HepG2 (cell line): ENCODE results near the gene EML2. TPM values are rescaled to one million over a fixed set of nuclear protein-coding genes. Genes with fewer than 3 reads are reported as not detected.
A peak's percentile ranks its signal among the peaks of the same experiment; 100 is the strongest.

Experiments used
- CREM ChIP-seq, 2 experiments: sonication (generic) in 1 of 2; formaldehyde crosslinking in 1 of 2; IDR thresholded peaks; 2 replicates each; pipeline versions ENCODE4 v1.4.0 to v1.6.1; 2016 to 2020; ENCODE audit warnings: antibody characterized with exemption in 1 of 2, mild to moderate bottlenecking in 1 of 2, missing genetic modification reagents in 1 of 2
- EZH2 ChIP-seq: conservative IDR thresholded peaks from 2 replicates; pipeline ENCODE4 v1.6.1; 2012; ENCODE audit warnings: mild to moderate bottlenecking, low read depth, low read length, moderate library complexity
- FOXP4 ChIP-seq: sonication (generic); formaldehyde crosslinking; IDR thresholded peaks from 2 replicates; pipeline ENCODE4 v1.4.0; 2020; ENCODE audit warnings: missing genetic modification reagents
- GABPB1 ChIP-seq: IDR thresholded peaks from 2 replicates; pipeline ENCODE4 v1.6.1; 2016; ENCODE audit warnings: mild to moderate bottlenecking, missing genetic modification reagents, moderate library complexity, missing compliant biosample characterization
- NCOR1 ChIP-seq: fragments of 200-600 bp; sonication (generic); IDR thresholded peaks from 2 replicates; pipeline ENCODE4 v1.7.0; 2017; ENCODE audit warnings: antibody characterized with exemption, low read length, borderline replicate concordance
- NR0B2 ChIP-seq: sonication (generic); formaldehyde crosslinking; IDR thresholded peaks from 2 replicates; pipeline ENCODE4 v1.4.0; 2020; ENCODE audit warnings: mild to moderate bottlenecking, missing genetic modification reagents
- REST ChIP-seq, 2 experiments: IDR thresholded peaks; 2 replicates each; pipeline ENCODE4 v1.6.1; 2011 to 2012; ENCODE audit warnings: low read length in 2 of 2, borderline replicate concordance in 1 of 2, low read depth in 1 of 2, mild to moderate bottlenecking in 1 of 2, moderate library complexity in 1 of 2
- SIX1 ChIP-seq: sonication (generic); formaldehyde crosslinking; IDR thresholded peaks from 2 replicates; pipeline ENCODE4 v1.4.0; 2020; ENCODE audit warnings: missing genetic modification reagents, borderline replicate concordance
- SP4 ChIP-seq: sonication (generic); formaldehyde crosslinking; IDR thresholded peaks from 2 replicates; pipeline ENCODE4 v1.8.1; 2023; ENCODE audit warnings: mild to moderate bottlenecking, missing genetic modification reagents
- YY1 ChIP-seq: IDR thresholded peaks from 2 replicates; pipeline ENCODE4 v1.6.1; 2011; ENCODE audit warnings: low read length, low read depth, moderate library complexity, mild to moderate bottlenecking; ENCODE audit not compliant: insufficient read depth, insufficient replicate concordance
- ZBTB34 ChIP-seq: sonication (generic); formaldehyde crosslinking; IDR thresholded peaks from 2 replicates; pipeline ENCODE4 v1.8.0; 2022; ENCODE audit warnings: mild to moderate bottlenecking, missing genetic modification reagents
- ZFP82 ChIP-seq: sonication (generic); formaldehyde crosslinking; IDR thresholded peaks from 2 replicates; pipeline ENCODE4 v1.5.1; 2020; ENCODE audit warnings: mild to moderate bottlenecking, missing genetic modification reagents, borderline replicate concordance
- ZNF230 ChIP-seq: sonication (generic); formaldehyde crosslinking; IDR thresholded peaks from 2 replicates; pipeline ENCODE4 v1.4.0; 2020; ENCODE audit warnings: mild to moderate bottlenecking, missing genetic modification reagents
- ZNF512 ChIP-seq: sonication (generic); formaldehyde crosslinking; IDR thresholded peaks from 2 replicates; pipeline ENCODE4 v1.4.0; 2020; ENCODE audit warnings: mild to moderate bottlenecking, missing genetic modification reagents
- ZNF792 ChIP-seq: IDR thresholded peaks from 2 replicates; pipeline ENCODE4 v1.6.1; 2016
- ZNF816 ChIP-seq: sonication (generic); formaldehyde crosslinking; IDR thresholded peaks from 2 replicates; pipeline ENCODE4 v1.8.0; 2022; ENCODE audit warnings: missing genetic modification reagents, mild to moderate bottlenecking, borderline replicate concordance
- ZNF839 ChIP-seq: sonication (generic); formaldehyde crosslinking; IDR thresholded peaks from 2 replicates; pipeline ENCODE4 v1.4.0; 2020; ENCODE audit warnings: missing genetic modification reagents, mild to moderate bottlenecking, borderline replicate concordance
- polyA plus RNA-seq, 8 experiments: library from polyadenylated mRNA; depleted of rRNA in 3 of 8; stranded (reverse) in 7 of 8; unstranded in 1 of 8; fragments of >200 nt; fragmentation: Illumina TruSeq in 4 of 8; extraction: Trizol in 4 of 8; gene quantifications; 2 replicates each; pipeline versions ENCODE4 v1.2.1 to v1.2.3, GENCODE V29; 2011 to 2016; ENCODE audit warnings: low read depth in 4 of 8, missing spikeins in 1 of 8, mixed read lengths in 1 of 8; ENCODE audit not compliant: insufficient read depth in 1 of 8
- total RNA-seq, 5 experiments: library from RNA; depleted of rRNA; stranded (reverse); fragments of >200 nt; fragmentation: Illumina TruSeq; extraction: Trizol; gene quantifications; 2 replicates each; pipeline ENCODE4 v1.2.3, GENCODE V29; 2016; ENCODE audit warnings: low read depth in 1 of 5

The EML2 gene
- total and polyA plus RNA-seq, 2 of the 13 experiments (the other 11 are each of a cell fraction or from before 2014, with no cell fraction given), result 7.3 to 12.9 TPM

GRCh38 chr19:45641274-45642105 is 2.3 kb upstream of the EML2 start (continued):
- TF ChIP-seq ZNF512 (CRISPR knock-in tag) (no peak), ZNF839 (no peak), FOXP4 (CRISPR knock-in tag) (peak; percentile 19; the same call in 1 of the 2 replicates), NR0B2 (CRISPR knock-in tag) (no peak), ZNF792 (no peak), EZH2 (no peak), ZNF230 (CRISPR knock-in tag) (peak; percentile 67; the same call in 1 of the 2 replicates), SIX1 (CRISPR knock-in tag) (no peak), YY1 (no peak), NCOR1 (no peak), GABPB1 (CRISPR knock-in tag) (no peak), ZNF816 (0 out of 2 replicates have a peak, but pooled peaks have one; percentile 14), REST (IDR thresholded peaks at IDR 0.05; ENCODE audit: borderline replicate concordance in 1 of 2, low read depth in 1 of 2, low read length in 2 of 2) (no peak), SP4 (CRISPR knock-in tag) (no peak; the same call in 1 of the 2 replicates), CREM (IDR thresholded peaks at IDR 0.05) (no peak), CREM (CRISPR knock-in tag; IDR thresholded peaks at IDR 0.05) (no peak), ZFP82 (CRISPR knock-in tag) (no peak), ZBTB34 (CRISPR knock-in tag) (no peak)
